GM19351 (cell line): ENCODE measurements around the gene ZDHHC4.
A peak's percentile ranks its signal among the peaks of the same experiment; 100 is the strongest.
"Not testable (repeated sequence)": the region's sequence is repeated elsewhere in the genome, so short reads cannot be mapped to it uniquely, and the experiment has no call there.

ENCODE experiments used
- ATAC-seq: cut with Tn5 transposase; IDR thresholded peaks from one replicate; pipeline ENCODE4 v1.9.1; 2021; ENCODE audit warnings: mild to moderate bottlenecking, moderate library complexity; ENCODE audit not compliant: unreplicated experiment

Gene ZDHHC4

GRCh38 chr7:6631605-6632004, 54.4 kb downstream of the ZDHHC4 start:
- no peak for ATAC-seq

DNA sequence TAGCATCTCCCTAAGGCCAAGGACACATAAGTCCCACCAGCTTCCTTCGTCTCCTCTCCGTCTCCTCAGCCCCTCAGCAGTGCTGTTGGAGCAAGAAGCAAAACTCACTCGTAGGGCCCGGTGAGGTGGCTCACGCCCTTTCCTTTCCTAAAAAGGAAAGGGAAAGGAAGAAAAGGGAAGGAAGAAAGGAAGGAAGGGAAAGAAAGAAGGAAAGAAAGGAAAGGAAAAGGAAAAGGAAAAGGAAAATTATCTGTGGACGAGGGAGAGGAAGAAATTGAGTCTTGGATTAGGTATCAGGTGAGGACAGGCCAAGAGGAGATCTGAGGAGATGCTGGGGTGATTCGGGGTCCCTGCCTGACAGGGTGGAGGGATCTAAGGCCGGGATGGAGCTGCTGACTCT, 56.8 kb downstream of the ZDHHC4 start:
- ATAC-seq, result no peak

DNA sequence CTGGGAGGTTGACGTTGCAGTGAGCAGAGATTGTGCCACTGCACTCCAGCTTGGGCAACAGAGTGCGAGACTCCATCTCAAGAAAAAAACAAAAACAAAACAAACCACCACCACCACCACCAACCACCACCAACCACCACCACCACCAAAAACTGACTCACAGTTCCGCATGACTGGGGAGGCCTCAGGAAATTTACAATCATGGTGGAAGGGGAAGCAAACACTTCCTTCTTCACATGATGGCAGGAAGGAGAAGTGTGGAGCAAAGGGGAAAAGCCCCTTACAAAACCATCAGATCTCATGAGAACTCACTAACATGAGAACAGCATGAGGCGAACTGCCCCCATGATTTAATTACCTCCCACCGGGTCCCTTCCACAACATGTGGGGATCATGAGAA, 57.7 kb downstream of the ZDHHC4 start:
- not testable (repeated sequence) for ATAC-seq

GRCh38 chr7:6636741-6637543, 59.7 kb downstream of the ZDHHC4 start, which contains the start of gene ZNF316:
ZNF316 (plus strand) TSS chr7:6637318; CDS start chr7:6642410, 5,092 bp downstream.
- ATAC-seq, result peak; percentile 66

DNA sequence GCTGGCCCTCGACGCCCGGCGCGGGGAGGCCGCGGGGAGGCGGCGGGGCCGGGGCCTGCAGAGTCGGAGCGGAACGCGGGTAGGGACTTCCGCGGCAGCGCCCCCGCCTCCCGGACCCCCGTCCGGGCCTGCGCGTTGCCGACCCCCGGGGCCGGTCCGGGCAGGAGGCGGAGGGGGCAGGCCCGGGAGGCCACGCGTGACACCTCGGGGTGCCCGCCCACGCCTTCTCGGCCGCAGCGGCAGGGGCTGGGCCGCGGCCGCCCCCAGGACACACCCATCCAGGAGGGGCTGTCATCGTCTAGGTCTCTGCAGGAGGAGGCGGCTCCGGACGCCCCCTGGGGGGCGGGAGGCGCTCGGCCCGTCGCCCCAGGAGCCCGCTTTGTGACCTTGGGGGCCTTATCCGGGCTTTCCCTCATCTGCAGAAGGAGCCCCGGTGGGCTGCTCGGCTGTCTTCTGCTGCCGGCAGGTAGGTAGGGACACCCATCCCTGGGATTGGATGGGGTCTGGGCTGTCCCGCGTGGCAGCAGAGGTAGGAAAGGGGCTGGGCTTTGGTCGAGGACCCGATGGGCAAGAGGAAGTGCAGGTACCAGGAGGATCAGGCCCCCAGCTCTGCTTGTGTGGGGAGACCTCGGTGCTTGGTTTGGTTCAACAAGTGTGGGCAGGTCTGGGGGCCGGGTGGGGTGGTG, 60.4 kb downstream of the ZDHHC4 start:
- ATAC-seq, result peak; percentile 81
